Stomach (tissue), 9 donors: Measurements from ENCODE around the gene PLEKHG5. TPM values are rescaled to one million over a fixed set of nuclear protein-coding genes. Genes with fewer than 3 reads are reported as not detected.

Source experiments
- DNase-seq, 2 donors: peaks; one replicate each; pipeline versions ENCODE4 v3.0.0 to v3.0.0-alpha.2; 2013 to 2019
- H3K27ac ChIP-seq, 5 donors: fragments of 200-600 bp in 4 of 5; sonication (generic) in 4 of 5; one replicate each; pipeline ENCODE4 v1.5.1; 2013 to 2019; ENCODE audit warnings: mild to moderate bottlenecking in 1 of 5, moderate library complexity in 1 of 5
- H3K27me3 ChIP-seq, 3 donors: fragments of 200-600 bp; sonication (generic); one replicate each; pipeline ENCODE4 v1.5.1; 2017 to 2019; ENCODE audit warnings: mixed run types in 1 of 3
- H3K36me3 ChIP-seq, 4 donors: fragments of 200-600 bp; sonication (generic); 1 replicate in 3 of 4; 2 replicates in 1 of 4; pipeline ENCODE4 v1.5.1; 2016 to 2019
- H3K4me1 ChIP-seq, 4 donors: fragments of 200-600 bp; sonication (generic); one replicate each; pipeline ENCODE4 v1.5.1; 2016 to 2019
- H3K4me3 ChIP-seq, 4 donors: fragments of 200-600 bp; sonication (generic) in 3 of 4; one replicate each; pipeline ENCODE4 v1.5.1; 2016 to 2019; ENCODE audit warnings: mild to moderate bottlenecking in 1 of 4
- H3K9me3 ChIP-seq, 4 donors: fragments of 200-600 bp; sonication (generic); one replicate each; pipeline ENCODE4 v1.5.1; 2016 to 2019
- CTCF ChIP-seq, 7 experiments: fragments of 450-650 bp in 4 of 7; fragments of 200-600 bp in 3 of 7; sonication (generic) in 3 of 7; IDR thresholded peaks; one replicate each; pipeline ENCODE4 v1.5.1; 2016 to 2019; ENCODE audit warnings: antibody characterized with exemption in 7 of 7, control low read depth in 2 of 7, mild to moderate bottlenecking in 1 of 7
- EP300 ChIP-seq: sonication (generic); formaldehyde crosslinking; IDR thresholded peaks from one replicate; pipeline ENCODE4 v1.6.1; 2017; ENCODE audit warnings: antibody characterized with exemption
- POLR2A ChIP-seq, 4 donors: fragments of 450-650 bp; IDR thresholded peaks; one replicate each; pipeline ENCODE4 v1.6.1; 2016; ENCODE audit warnings: antibody characterized with exemption in 4 of 4, control low read depth in 2 of 4, mild to moderate bottlenecking in 1 of 4, moderate library complexity in 1 of 4
- POLR2AphosphoS5 ChIP-seq, 3 donors: sonication (generic); formaldehyde crosslinking; IDR thresholded peaks; one replicate each; pipeline ENCODE4 v1.6.1; 2016; ENCODE audit warnings: antibody characterized with exemption in 3 of 3
- WGBS, 5 donors: extraction: QIAGEN DNeasy Blood & Tissue Kit in 3 of 5; methylation state at CpG; one replicate each; pipeline versions ENCODE4 v1.1.5 to v1.1.7; 2013 to 2018; 5-methylcytosine and 5-hydroxymethylcytosine counted together
- intact Hi-C: fragments of 100-400 bp; cut with DNase I; formaldehyde crosslinking; loops from one replicate; pipeline ENCODE4 v1.15.1; 2023; ENCODE audit warnings: low total_unique reads
- polyA plus RNA-seq, 3 donors: library from polyadenylated mRNA; stranded (reverse); fragments of 200-250 nt; gene quantifications; one replicate each; pipeline ENCODE4 v1.2.3, GENCODE V29; 2013
- total RNA-seq, 5 donors: library from RNA; depleted of rRNA; stranded (reverse); fragments of >200 nt; gene quantifications; one replicate each; pipeline versions ENCODE4 v1.1.0 to v1.2.3, GENCODE V29; 2014 to 2016
- donor health status: healthy with polysubstance abuse.
- donor health status: Bipolar disorder and iron deficiency.
- donor health status: healthy.

PLEKHG5 gene
- total and polyA plus RNA-seq, 8 donors: 1.4 to 58.8 (median 7.4) TPM

DNA sequence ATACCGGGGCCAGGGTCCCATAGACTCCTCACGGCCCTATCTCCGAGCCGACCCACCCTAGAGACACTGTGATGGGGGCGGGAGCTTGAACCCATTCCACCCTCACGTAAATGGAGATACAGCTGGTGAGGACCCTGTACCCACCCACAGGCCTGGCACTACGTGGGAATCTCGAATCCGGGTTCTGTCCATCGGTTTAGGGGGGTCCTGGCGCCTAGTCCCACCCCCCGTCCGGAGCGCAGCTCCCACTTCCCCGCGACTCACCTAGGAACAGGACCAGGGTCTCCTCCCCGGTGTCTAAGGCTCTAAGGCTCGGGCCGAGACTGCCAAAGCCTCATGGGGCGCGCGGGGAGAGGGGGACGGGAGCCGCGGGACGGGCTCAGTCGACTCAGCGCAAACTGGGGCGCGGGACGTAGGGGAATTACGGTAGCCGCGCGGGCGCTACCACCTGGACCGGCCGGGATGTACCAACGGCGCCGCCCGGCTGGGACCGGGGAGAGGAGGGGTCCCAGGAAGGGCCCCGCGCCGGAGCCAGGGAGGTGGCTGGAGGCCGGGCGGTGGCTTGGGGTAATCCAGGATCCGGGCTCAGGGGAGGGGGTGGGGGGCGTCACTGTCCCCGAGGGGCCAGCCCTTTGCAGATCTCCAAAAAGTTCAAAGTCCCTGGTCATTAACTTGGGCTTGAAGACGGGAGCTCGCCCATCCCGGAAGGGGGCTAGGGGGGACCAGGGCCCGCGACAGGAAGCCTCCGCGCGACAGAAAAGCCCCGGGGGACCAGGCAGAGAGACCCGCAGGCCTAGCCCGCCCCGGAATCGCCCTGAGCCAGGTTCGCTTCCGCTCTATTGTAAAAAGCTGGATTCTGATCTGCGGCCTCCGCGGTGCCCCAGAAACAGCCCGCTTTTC lies 1.0 kb downstream of the PLEKHG5 start:
- TF ChIP-seq POLR2AphosphoS5 (IDR thresholded peaks at IDR 0.05) (peak in 1 of 3 donors; percentile 15), POLR2A (IDR thresholded peaks at IDR 0.05) (no peak), CTCF (IDR thresholded peaks at IDR 0.05) (peak in 1 of 7 experiments; percentile 2), EP300 (no peak)
- intact Hi-C loops: no loop called here
- 1 to 2% (median 1%) methylated on average over 47 to 70 of the region's 70 CpGs for WGBS, 5 donors

DNA sequence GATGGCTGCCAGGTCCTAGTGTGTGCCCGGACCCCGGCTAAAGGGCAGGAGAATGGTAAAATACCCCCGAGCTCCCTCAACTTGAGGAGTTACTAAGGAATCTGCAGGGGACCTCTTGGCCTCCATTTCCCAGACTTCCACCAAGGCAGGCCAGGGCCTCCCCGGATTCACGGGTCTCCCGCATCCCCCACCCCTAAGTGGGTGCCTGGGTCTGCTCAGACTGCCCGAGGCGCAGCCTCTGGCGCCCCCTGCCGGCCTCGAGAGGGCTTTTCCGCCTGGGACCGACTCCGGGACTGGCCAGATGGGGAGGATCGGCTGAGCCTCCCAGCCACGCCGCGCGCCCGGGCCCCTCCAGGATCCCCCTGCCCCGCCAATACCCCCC lies 1.7 kb downstream of the PLEKHG5 start:
- Histone ChIP-seq H3K4me3 (peak overlapping the region; percentile 65 to 84 (median 68)), H3K27me3 (peaks cover 0 to 44% (median 29%) of the 10 kb centered on the region in 3 donors), H3K9me3 (no peaks in the 10 kb centered on the region), H3K4me1 (peaks cover 29 to 64% (median 49%) of the 10 kb centered on the region in 4 donors), H3K36me3 (no peaks in the 10 kb centered on the region), H3K27ac (peak overlapping the region in 4 of 5 donors; percentile 83 to 88 (median 86))
- no peak for TF ChIP-seq POLR2AphosphoS5 (IDR thresholded peaks at IDR 0.05)
- TF ChIP-seq CTCF (IDR thresholded peaks at IDR 0.05): peak in 5 of 7 experiments; percentile 70 to 92 (median 85)
- 0 to 21% (median 12%) methylated on average over 1 to 21 of the region's 21 CpGs for WGBS, 5 donors
- peak; percentile 79 to 93 for DNase-seq
- intact Hi-C loops: loop anchor here (5.0 kb wide), 1 partner anchor 158 kb away; no protein-coding TSS in a partner anchor

More for the DNA sequence above, 1.0 kb downstream of the PLEKHG5 start:
- H3K4me1 ChIP-seq: peaks cover 23 to 57% (median 44%) of the 10 kb centered on the region in 4 donors
- H3K4me3 ChIP-seq: peak overlapping the region; percentile 65 to 84 (median 68)
- H3K27ac ChIP-seq: peak overlapping the region; percentile 77 to 88 (median 84)
- DNase-seq: peak; percentile 80 to 91
- peaks cover 0 to 38% (median 22%) of the 10 kb centered on the region in 3 donors for H3K27me3 ChIP-seq
- H3K9me3 ChIP-seq: no peaks in the 10 kb centered on the region
- no peaks in the 10 kb centered on the region for H3K36me3 ChIP-seq

- DNase-seq: no peak
- WGBS, 5 donors: 61 to 72% (median 62%) methylated on average over 3 to 9 of the region's 9 CpGs
- TF ChIP-seq POLR2A (IDR thresholded peaks at IDR 0.05): no peak
- no peak for TF ChIP-seq POLR2AphosphoS5 (IDR thresholded peaks at IDR 0.05)
- TF ChIP-seq EP300: no peak
- no peak for TF ChIP-seq CTCF (IDR thresholded peaks at IDR 0.05)
- Histone ChIP-seq H3K9me3 (no peaks in the 10 kb centered on the region), H3K4me3 (no peak overlapping the region), H3K36me3 (no peaks in the 10 kb centered on the region), H3K4me1 (peaks cover 30 to 68% (median 53%) of the 10 kb centered on the region in 4 donors), H3K27me3 (peaks cover 0 to 48% (median 33%) of the 10 kb centered on the region in 3 donors), H3K27ac (no peak overlapping the region)
- intact Hi-C loops: loop anchor here (5.0 kb wide), 1 partner anchor 158 kb away; no protein-coding TSS in a partner anchor
These were observed 2.1 kb downstream of the PLEKHG5 start for GRCh38 chr1:6489383-6489765.

DNA sequence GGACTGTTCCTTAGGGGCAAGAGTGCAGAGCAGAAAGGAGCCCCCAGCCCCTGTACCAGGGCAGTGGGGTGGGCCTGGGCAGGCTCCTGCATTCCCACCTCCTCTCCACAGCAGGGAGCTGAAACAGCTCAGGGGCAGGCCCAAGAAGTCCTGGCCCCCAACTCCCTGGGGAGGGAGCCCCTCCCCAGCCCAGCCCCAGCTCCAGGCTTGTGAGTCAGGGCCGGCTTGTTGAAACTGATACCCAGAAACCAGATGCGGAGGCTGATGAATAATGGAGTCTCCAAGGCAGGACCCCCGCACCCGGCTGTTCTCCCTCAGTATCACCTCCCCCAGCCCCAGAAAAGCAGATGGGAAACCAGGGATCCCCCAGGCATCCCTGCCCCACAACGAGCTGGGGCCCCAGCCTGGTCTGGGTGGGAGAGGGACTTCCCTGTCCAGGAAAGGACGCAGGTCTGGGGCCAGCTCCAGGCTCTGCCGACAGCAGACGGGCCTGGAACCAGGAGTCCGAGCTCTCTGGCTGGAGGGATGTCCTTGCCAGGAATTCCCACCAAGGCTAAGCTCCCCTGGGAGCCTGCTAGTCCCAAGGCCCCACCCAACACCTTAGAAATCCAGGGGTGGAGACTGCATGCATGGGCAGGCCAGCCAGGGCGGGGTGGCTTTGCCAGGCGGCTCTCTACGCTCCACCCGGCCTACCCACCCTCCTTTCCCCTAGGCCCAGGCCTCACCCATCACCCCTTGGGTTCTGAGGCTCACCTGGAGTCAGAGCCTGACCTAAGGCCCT lies 2.7 kb downstream of the PLEKHG5 start:
- no peak for TF ChIP-seq CTCF (IDR thresholded peaks at IDR 0.05)
- TF ChIP-seq POLR2AphosphoS5 (IDR thresholded peaks at IDR 0.05): no peak
- no peak overlapping the region for H3K4me3 ChIP-seq
- DNase-seq: peak; percentile 44 to 76
- peaks cover 30 to 71% (median 54%) of the 10 kb centered on the region in 4 donors for H3K4me1 ChIP-seq
- intact Hi-C loops: loop anchor here (5.0 kb wide), 1 partner anchor 159 kb away; no protein-coding TSS in a partner anchor
- H3K27me3 ChIP-seq: peaks cover 0 to 54% (median 37%) of the 10 kb centered on the region in 3 donors
- H3K27ac ChIP-seq: no peak overlapping the region
- WGBS, 5 donors: 60 to 79% (median 67%) methylated on average over 8 to 13 of the region's 13 CpGs
- H3K36me3 ChIP-seq: no peaks in the 10 kb centered on the region
- no peaks in the 10 kb centered on the region for H3K9me3 ChIP-seq
